ENCODE results near the gene SLC44A4.

SLC44A4 gene

GRCh38 chr6:31822036-31822821 is 56.6 kb downstream of the SLC44A4 start:
- TF ChIP-seq FOXP2 (optimal IDR thresholded peaks at IDR 0.05; ENCODE audit: borderline replicate concordance, extremely low read depth, extremely low read length, insufficient read depth) = no peak
- peak; percentile 58; the same call in 1 of the 2 replicates for TF ChIP-seq TAF1 (IDR thresholded peaks at IDR 0.05; ENCODE audit: borderline replicate concordance, insufficient read depth, low read length)
- peak; percentile 79 for TF ChIP-seq POLR2AphosphoS5 (IDR thresholded peaks at IDR 0.05; ENCODE audit: low read depth, low read length)
- TF ChIP-seq SIN3A (IDR thresholded peaks at IDR 0.05; ENCODE audit: borderline replicate concordance, insufficient read depth, low read length) = no peak
- TF ChIP-seq, protein P1, sequence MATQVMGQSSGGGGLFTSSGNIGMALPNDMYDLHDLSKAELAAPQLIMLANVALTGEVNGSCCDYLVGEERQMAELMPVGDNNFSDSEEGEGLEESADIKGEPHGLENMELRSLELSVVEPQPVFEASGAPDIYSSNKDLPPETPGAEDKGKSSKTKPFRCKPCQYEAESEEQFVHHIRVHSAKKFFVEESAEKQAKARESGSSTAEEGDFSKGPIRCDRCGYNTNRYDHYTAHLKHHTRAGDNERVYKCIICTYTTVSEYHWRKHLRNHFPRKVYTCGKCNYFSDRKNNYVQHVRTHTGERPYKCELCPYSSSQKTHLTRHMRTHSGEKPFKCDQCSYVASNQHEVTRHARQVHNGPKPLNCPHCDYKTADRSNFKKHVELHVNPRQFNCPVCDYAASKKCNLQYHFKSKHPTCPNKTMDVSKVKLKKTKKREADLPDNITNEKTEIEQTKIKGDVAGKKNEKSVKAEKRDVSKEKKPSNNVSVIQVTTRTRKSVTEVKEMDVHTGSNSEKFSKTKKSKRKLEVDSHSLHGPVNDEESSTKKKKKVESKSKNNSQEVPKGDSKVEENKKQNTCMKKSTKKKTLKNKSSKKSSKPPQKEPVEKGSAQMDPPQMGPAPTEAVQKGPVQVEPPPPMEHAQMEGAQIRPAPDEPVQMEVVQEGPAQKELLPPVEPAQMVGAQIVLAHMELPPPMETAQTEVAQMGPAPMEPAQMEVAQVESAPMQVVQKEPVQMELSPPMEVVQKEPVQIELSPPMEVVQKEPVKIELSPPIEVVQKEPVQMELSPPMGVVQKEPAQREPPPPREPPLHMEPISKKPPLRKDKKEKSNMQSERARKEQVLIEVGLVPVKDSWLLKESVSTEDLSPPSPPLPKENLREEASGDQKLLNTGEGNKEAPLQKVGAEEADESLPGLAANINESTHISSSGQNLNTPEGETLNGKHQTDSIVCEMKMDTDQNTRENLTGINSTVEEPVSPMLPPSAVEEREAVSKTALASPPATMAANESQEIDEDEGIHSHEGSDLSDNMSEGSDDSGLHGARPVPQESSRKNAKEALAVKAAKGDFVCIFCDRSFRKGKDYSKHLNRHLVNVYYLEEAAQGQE (IDR thresholded peaks at IDR 0.05; ENCODE audit: insufficient read depth in 1 of 2, low read depth in 2 of 2, low read length in 2 of 2) = 0 out of 4 replicates have a peak, but pooled peaks of 1 of the 2 experiments have one; percentile 35

GRCh38 chr6:31821301-31822035 is 57.3 kb downstream of the SLC44A4 start:
- TF ChIP-seq, protein P1 (IDR thresholded peaks at IDR 0.05; ENCODE audit: insufficient read depth in 1 of 2, low read depth in 2 of 2, low read length in 2 of 2) = no peak
- 0 out of 2 replicates have a peak, but pooled peaks have one; percentile 10 for TF ChIP-seq SIN3A (IDR thresholded peaks at IDR 0.05; ENCODE audit: borderline replicate concordance, insufficient read depth, low read length)
- TF ChIP-seq TAF1 (IDR thresholded peaks at IDR 0.05; ENCODE audit: borderline replicate concordance, insufficient read depth, low read length) = 0 out of 2 replicates have a peak, but pooled peaks have one; percentile 16
- no peak for TF ChIP-seq FOXP2 (optimal IDR thresholded peaks at IDR 0.05; ENCODE audit: borderline replicate concordance, extremely low read depth, extremely low read length, insufficient read depth)
- peak; percentile 87 for TF ChIP-seq POLR2AphosphoS5 (IDR thresholded peaks at IDR 0.05; ENCODE audit: low read depth, low read length)

- TF ChIP-seq FOXP2 (optimal IDR thresholded peaks at IDR 0.05; ENCODE audit: borderline replicate concordance, extremely low read depth, extremely low read length, insufficient read depth) = no peak
- TF ChIP-seq, protein P1 (IDR thresholded peaks at IDR 0.05; ENCODE audit: insufficient read depth in 1 of 2, low read depth in 2 of 2, low read length in 2 of 2) = no peak
- no peak for TF ChIP-seq SIN3A (IDR thresholded peaks at IDR 0.05; ENCODE audit: borderline replicate concordance, insufficient read depth, low read length)
- TF ChIP-seq TAF1 (IDR thresholded peaks at IDR 0.05; ENCODE audit: borderline replicate concordance, insufficient read depth, low read length) = no peak
- TF ChIP-seq POLR2AphosphoS5 (IDR thresholded peaks at IDR 0.05; ENCODE audit: low read depth, low read length) = no peak
Measured at GRCh38 chr6:31819871-31820299, 58.9 kb downstream of the SLC44A4 start.

DNA sequence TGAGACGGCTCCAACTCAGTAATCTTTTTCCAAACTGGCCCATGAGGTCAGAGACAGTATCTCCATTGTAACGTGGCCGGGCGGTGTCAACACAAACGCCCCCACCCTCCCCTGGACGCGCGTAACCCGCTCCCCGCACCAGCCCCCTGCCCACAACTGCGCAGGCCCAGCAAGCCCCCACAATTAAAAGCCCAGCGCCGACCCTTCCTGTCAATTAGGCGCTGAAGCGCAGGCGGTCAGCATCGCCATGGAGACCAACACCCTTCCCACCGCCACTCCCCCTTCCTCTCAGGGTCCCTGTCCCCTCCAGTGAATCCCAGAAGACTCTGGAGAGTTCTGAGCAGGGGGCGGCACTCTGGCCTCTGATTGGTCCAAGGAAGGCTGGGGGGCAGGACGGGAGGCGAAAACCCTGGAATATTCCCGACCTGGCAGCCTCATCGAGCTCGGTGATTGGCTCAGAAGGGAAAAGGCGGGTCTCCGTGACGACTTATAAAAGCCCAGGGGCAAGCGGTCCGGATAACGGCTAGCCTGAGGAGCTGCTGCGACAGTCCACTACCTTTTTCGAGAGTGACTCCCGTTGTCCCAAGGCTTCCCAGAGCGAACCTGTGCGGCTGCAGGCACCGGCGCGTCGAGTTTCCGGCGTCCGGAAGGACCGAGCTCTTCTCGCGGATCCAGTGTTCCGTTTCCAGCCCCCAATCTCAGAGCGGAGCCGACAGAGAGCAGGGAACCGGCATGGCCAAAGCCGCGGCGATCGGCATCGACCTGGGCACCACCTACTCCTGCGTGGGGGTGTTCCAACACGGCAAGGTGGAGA is 63.6 kb downstream of the SLC44A4 start, which contains the start of the genes HSPA1A and HSPA1L:
HSPA1A (plus strand) TSS at position 519 of the 814 bp plus-strand sequence; CDS start at position 733, 214 bp downstream.
HSPA1L (minus strand) TSS at position 259 of the 814 bp plus-strand sequence. CDS start 3,311 bp downstream, outside the sequence.
- no peak for TF ChIP-seq SIN3A (IDR thresholded peaks at IDR 0.05; ENCODE audit: borderline replicate concordance, insufficient read depth, low read length)
- no peak for TF ChIP-seq POLR2AphosphoS5 (IDR thresholded peaks at IDR 0.05; ENCODE audit: low read depth, low read length)
- TF ChIP-seq TAF1 (IDR thresholded peaks at IDR 0.05; ENCODE audit: borderline replicate concordance, insufficient read depth, low read length) = no peak
- TF ChIP-seq, protein P1 (IDR thresholded peaks at IDR 0.05; ENCODE audit: insufficient read depth in 1 of 2, low read depth in 2 of 2, low read length in 2 of 2) = no peak
- no peak for TF ChIP-seq FOXP2 (optimal IDR thresholded peaks at IDR 0.05; ENCODE audit: borderline replicate concordance, extremely low read depth, extremely low read length, insufficient read depth)

All from PFSK-1 (cell line).